SH-SY5Y (cell line): ENCODE measurements around the gene BACH2.

Source experiments
- GATA2 ChIP-seq: IDR thresholded peaks from 2 replicates; pipeline ENCODE4 v1.6.1; 2011; ENCODE audit warnings: mild to moderate bottlenecking, low read depth, low read length
- GATA3 ChIP-seq: IDR thresholded peaks from 2 replicates; pipeline ENCODE4 v1.6.1; 2011; ENCODE audit warnings: low read depth, mild to moderate bottlenecking, low read length, moderate library complexity

BACH2 gene

GRCh38 chr6:90078513-90079289, 217.9 kb downstream of the BACH2 start:
- no peak for TF ChIP-seq GATA3
- no peak for TF ChIP-seq GATA2

- TF ChIP-seq GATA2 (no peak), GATA3 (no peak)
Observed at GRCh38 chr6:90076511-90077415, 219.9 kb downstream of the BACH2 start.

GRCh38 chr6:90074161-90074850, 222.3 kb downstream of the BACH2 start:
- TF ChIP-seq GATA2: no peak
- no peak for TF ChIP-seq GATA3

DNA sequence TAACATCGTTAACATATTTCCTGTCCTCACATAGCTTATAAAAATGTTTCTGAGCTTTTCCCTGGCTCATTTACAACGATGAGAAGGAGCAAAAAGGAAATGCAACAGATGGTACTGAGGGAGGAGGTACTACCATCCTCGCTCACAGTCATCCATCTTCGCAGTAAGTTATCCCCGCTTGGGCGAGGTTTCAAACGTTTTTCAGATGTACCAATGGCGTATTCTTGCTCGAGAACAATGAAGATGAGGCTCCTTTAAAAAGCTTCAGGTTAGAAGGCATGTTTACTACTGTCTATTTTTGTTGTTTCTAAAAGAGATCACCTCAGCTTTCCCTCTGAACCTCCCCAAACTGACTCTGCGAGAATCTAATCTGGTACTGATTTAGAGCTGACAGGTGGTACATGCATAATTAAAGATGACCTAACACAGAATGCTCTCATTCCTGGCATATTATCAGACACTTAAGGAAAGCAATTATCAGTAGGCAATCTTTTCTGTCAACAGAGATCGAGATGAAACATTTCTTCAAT, 223.6 kb downstream of the BACH2 start:
- no peak for TF ChIP-seq GATA3
- TF ChIP-seq GATA2: no peak

DNA sequence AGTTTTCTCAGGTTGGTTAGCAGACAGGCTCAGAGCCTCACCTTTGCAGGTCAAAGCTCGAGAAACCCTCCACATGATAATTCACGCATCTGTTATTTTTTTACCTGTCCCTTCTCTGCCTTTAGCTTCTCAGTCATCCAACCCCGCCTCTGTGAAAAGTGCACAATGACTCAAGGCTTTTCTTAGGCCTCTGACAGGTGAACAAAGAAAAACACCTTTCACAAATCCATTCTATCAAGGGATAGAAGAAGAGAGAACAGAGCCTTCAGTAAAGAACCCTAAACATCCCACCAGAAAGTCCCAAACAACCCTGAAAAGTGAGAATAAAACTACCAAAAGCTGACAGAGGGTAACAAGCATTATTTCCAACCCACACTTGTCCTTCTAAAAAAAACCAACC, 224.1 kb downstream of the BACH2 start:
- TF ChIP-seq GATA2 (no peak), GATA3 (no peak)

- TF ChIP-seq GATA2 (no peak), GATA3 (no peak)
Observed at GRCh38 chr6:90068703-90069523, 227.7 kb downstream of the BACH2 start.

DNA sequence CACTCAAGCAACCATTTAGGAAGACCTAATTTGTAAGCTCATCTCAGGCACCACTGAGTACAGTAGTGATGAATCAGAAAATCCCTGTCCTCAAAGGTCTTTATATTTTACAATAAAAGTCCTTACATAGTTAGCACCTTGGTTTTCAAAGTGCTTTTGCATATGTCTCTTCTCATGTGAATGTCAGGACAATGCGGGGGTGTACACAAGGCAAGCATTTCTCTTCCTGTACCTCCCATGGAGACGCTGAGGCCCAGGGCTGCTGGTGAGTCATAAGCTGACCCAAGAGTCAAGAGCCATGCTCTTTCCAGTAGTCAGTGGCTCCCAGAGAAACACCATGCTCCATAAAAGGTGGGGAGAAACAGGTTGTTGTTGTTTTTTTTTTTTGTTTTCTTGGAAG, 228.4 kb downstream of the BACH2 start:
- TF ChIP-seq GATA2 (no peak), GATA3 (no peak)

DNA sequence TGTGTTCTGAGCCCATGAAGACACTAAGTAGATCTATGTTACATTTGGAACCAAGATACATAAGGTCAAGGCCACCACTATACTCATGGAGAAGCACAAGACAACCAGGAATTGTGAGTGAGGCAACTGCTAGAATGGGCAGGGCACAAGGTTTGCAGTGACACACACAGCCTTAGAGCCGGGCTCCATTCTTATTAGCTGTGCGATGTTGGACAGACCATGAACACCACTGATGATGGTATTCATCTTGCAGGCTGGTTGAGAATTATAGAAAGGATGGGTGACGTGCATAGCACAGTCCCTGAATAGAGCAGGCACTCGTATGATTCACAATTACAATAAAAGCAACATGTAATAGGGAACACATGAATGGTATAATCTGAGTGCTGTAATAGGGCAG, 229.9 kb downstream of the BACH2 start:
- TF ChIP-seq GATA3 (no peak), GATA2 (no peak)

DNA sequence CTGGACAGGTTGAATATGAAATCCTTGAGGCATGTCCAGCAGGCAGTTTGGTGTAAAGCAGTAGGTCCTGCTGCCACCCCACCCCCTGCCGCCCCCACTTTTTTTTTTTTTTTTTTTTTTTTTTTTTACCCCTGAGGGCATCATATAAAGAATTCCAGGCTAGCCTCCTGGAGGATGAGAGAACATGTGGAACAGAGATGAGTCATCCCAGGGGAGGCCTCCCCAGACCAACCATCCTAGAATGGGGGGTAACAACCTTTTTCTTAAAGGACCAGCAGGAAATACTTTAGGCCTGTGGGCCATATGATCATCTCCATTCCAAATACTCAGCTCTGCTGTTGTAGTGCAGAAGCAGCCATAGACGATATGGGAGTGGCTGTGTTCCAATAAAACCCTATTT, 231.5 kb downstream of the BACH2 start:
- TF ChIP-seq GATA3 (no peak), GATA2 (no peak)

DNA sequence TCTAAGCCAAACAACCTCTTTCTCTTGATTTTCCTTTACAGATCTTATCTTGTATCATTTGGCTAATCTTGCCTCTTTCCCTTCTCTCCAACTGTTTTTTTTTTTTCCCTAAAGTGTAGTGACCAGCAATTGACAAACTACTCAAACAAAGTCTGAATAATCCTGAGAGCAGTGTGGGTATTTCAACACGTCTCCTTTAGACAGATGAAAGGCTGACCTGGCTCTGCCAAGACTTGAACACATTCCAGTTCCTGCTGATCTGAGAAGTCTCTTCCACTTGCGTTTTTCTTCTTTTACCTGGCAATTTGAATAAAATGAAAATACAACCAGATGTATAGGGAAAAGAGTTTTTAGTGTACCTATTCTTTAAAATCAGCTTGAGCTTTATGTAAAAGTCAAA, 234.0 kb downstream of the BACH2 start:
- TF ChIP-seq GATA3 (no peak), GATA2 (no peak)

GRCh38 chr6:90062051-90062450, 234.6 kb downstream of the BACH2 start:
- no peak for TF ChIP-seq GATA2

- TF ChIP-seq GATA2 (no peak), GATA3 (no peak)
Observed at GRCh38 chr6:90053614-90054013, 243.0 kb downstream of the BACH2 start.

DNA sequence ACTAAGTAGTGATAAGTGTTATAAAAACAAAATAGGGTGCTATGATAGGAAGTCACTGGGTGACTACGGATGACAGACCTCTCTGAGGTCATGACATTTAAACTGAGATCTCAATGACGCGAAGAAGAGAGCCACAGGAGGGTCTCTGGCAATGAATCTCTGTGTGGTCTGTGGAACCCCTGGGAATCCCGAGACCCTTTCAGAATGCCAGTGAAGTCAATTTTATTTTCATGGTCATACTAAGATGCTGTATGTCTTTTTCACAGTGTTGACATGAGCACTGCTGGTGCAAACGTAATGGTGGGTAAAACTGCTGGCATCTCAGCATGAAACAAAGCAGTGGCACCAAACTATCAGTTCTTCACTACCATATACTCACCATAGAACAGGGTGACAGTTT, 247.3 kb downstream of the BACH2 start:
- no peak for TF ChIP-seq GATA3
- TF ChIP-seq GATA2: no peak
